DMS114 treated with DMSO at 0.1 percent for 48 hours (cell line): ENCODE data around the gene BRSK2.
"Not testable (repeated sequence)": the region's sequence is repeated elsewhere in the genome, so short reads cannot be mapped to it uniquely, and the experiment has no call there.

ENCODE experiments used
- DNase-seq: peaks from one replicate; lab custom pipeline; 2025; ENCODE audit not compliant: unreplicated experiment; lab: John Stamatoyannopoulos, UW

BRSK2 gene

DNA sequence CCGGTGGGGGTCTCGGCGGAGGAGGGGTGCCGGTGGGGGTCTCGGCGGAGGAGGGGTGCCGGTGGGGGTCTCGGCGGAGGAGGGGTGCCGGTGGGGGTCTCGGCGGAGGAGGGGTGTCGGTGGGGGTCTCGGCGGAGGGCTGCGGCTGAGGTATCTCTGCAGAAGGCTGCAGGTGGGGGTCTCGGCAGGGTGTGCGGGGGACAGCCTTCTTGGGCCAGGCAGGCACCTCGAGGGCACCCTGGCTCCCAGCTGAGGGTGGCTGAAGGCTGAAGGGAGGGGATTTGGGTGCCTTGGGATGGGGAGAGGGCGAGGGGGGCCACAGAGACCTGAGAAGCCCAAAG is 45.7 kb downstream of the BRSK2 start:
- DNase-seq: not testable (repeated sequence)

- no peak for DNase-seq
Measured at GRCh38 chr11:1435820-1436467, 46.2 kb downstream of the BRSK2 start.

GRCh38 chr11:1436468-1437039 is 46.8 kb downstream of the BRSK2 start:
- no peak for DNase-seq

- DNase-seq: no peak
Measured at GRCh38 chr11:1437500-1437899, 47.8 kb downstream of the BRSK2 start.

DNA sequence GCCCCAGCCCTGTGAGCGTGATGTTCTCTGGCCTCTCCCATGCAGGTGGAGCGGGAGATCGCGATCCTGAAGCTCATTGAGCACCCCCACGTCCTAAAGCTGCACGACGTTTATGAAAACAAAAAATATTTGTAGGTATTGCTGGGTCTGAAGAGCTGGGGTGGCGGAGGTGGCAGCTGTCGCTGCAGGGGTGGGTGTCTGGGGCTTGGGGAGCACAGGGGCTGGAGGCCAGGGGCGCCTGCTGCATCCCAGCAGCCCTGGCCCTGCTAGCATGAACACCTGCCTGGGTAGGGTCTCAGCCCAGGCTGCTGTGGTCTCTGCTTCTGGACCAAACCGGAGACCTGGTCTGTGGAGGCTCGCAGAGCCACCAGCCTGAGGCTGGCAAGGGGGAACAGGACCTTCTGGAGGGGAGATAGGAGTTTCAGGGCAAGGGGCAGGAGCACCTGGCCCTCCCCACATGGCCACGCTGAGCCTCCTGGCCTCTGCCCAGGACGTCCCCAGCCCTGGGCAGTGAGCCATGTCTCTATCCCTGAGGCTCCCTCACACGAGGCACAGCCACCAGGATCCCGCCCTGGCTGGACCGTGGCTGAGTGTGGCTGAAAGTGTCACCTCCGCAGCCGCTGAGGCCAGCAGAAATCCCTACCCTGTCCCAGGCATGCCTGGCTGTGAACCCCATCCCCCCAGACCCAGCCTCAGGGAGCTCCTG is 48.7 kb downstream of the BRSK2 start:
- no peak for DNase-seq

GRCh38 chr11:1438967-1439330 is 49.2 kb downstream of the BRSK2 start:
- DNase-seq: no peak

GRCh38 chr11:1439341-1439740 is 49.6 kb downstream of the BRSK2 start:
- no peak for DNase-seq

DNA sequence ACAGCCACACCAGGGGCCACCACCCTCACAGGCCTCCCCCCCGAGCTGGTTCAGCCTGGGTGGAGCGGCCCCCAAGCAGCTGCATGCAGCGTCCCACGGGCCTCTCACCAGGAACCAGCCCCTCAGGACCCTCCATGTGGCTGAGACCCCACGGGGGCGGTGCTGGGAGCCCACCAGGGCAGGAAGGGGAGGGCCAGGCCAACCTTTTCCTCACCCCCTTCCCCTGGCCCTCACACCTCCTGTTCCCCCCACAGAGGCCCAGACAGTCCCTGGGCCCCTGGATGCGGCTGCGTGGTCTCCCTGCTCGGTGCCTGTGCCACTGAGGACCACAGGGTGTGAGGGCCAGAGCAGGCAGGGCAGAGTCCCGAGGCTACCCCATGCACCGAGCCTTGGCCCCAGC is 50.3 kb downstream of the BRSK2 start:
- DNase-seq: no peak

DNA sequence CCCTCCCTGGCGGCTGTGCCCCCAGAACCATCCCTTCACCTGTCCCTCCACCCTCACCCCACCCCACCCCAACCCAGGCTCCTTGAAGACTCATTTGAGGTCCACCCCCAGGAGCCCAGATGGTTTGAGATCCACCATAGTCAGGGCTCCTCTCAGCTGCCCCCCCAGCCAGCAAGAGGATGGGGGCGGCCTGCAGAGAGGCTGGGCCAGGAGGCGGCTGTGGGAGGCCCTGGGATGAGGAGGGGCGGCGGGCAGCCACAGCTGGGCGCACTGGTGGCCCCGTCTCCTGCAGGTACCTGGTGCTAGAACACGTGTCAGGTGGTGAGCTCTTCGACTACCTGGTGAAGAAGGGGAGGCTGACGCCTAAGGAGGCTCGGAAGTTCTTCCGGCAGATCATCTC is 50.8 kb downstream of the BRSK2 start:
- no peak for DNase-seq

DNA sequence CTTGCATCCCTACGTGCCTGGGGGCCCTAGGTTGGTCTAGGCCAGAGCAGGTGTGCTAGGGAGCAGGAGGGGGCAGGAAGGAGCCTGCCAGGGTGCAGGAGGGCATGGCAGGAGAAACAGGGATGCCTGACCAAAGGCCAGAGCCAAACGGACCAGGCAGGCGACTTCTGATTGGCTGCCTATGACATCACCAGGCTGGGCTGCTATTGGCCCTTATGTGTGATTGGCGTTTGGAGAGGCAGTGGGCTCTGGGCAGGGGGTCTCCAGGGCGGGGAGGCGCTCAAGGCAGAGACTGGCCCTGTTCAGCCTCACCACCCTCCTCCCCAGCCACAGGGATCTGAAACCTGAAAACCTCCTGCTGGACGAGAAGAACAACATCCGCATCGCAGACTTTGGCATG is 52.4 kb downstream of the BRSK2 start:
- no peak for DNase-seq

GRCh38 chr11:1442807-1443366 is 53.2 kb downstream of the BRSK2 start:
- DNase-seq: no peak

GRCh38 chr11:1443737-1444136 is 54.0 kb downstream of the BRSK2 start:
- no peak for DNase-seq

GRCh38 chr11:1444321-1444720 is 54.6 kb downstream of the BRSK2 start:
- DNase-seq: no peak

GRCh38 chr11:1444823-1445422 is 55.2 kb downstream of the BRSK2 start:
- DNase-seq: no peak

DNA sequence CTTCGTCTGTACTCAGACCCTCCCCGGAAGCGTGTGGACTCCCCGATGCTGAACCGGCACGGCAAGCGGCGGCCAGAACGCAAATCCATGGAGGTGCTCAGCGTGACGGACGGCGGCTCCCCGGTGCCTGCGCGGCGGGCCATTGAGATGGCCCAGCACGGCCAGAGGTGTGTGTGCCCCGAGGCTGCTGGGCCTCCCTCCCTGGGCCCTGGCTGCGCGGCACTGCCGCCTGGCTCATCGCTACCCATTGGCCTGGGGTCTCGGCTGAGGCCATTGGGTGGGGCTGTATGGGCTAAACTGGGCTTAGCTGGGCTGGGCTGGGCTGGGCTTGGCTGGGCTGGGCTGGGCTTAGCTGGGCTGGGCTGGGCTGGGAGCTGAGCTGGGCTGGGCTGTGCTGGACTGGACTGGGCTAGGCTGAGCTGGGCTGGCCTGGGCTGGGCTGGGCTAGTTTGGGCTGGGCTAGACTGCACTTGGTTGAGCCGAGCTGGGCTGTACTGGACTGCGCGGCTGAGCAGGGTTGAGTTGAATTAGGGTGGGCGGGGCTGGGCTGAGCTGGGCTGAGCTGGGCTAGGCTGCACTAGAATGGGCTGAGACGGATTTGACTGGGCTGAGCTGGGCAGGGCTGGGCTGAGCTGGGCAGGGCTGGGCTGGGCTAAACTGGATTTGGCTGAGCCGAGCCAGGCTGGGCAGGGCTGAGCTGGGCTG is 56.2 kb downstream of the BRSK2 start:
- no peak for DNase-seq

GRCh38 chr11:1446623-1447022 is 56.9 kb downstream of the BRSK2 start:
- no peak for DNase-seq

- DNase-seq: no peak
Measured at GRCh38 chr11:1447845-1448825, 58.4 kb downstream of the BRSK2 start.

DNA sequence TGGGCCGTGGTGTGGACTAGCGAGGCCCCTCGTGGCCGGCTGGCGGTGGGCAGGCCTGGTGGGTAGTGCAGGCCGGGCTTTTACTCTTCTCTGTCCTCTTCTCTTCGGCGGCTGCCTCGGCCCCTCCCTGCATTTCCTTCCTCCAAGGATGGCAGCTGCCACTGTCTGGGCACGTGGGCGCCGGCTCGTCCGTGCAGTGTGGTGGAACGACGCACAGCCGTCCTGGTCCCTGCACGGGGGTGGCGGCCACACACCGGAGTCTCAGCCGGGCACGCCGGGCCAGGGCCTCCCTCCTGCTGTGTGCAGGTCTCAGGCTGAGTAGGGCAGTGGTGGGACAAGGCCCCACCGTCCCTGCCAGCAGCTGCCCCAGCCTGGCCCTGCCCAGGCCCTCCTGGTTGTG is 59.1 kb downstream of the BRSK2 start:
- no peak for DNase-seq

DNA sequence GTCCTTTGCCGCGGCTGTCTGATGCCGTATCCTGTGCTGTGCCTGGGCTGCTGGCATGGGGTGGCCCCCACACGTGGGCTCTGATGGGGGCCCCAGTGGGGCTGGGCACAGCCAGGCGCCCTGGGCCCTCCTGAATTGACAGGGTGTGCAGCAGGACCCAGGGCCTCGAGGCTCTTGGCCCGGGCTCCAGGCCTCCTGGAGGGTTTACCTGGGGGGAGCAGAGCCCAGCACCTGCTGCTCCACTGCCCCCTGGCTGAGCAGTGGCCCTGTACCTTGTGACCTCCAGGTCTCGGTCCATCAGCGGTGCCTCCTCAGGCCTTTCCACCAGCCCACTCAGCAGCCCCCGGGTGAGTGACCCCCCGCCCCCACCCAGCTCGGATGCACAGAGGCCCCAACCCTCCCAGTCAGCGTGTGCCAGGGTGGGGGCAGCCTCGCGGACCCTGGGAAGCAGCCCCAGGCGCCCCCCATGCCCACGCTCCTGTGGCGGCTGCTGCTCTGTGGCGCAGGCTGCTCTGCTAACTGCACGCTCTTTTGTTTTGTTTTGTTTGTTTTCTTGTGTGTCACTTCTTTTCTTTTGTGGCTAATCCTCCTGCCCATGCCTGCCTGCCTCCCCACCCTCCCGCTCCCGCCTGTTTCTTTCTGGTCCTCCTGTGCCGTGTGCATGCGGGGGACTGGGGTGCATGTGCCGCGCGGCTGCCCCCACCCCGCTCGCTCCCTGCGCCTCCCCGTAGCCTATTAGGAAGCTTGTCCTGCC is 59.9 kb downstream of the BRSK2 start:
- DNase-seq: no peak
